BJ (cell line): Measurements from ENCODE around the gene IFFO2. TPM values are rescaled to one million over a fixed set of nuclear protein-coding genes. Genes with fewer than 3 reads are reported as not detected.

ENCODE experiments used
- CTCF ChIA-PET: fragments of 350-600 bp; formaldehyde crosslinking; extraction: SDS; loops from one replicate; lab custom pipeline; 2021; ENCODE audit warnings: antibody characterized with exemption, inconsistent platforms; lab: Yijun Ruan, JAX
- POLR2A ChIA-PET: fragments of 300-600 bp; sonication (Branson Sonifier 250); formaldehyde crosslinking; extraction: SDS; loops from one replicate; lab custom pipeline; 2021; ENCODE audit warnings: antibody characterized with exemption; lab: Charles Lee
- DNase-seq: peaks from one replicate; pipeline ENCODE4 v3.0.0-alpha.2; 2011; ENCODE audit warnings: low read depth
- H3K27me3 ChIP-seq: 2 replicates; pipeline ENCODE4 v1.6.0; 2011; ENCODE audit warnings: low read length; ENCODE audit not compliant: control insufficient read depth, insufficient read depth
- H3K36me3 ChIP-seq: 2 replicates; pipeline ENCODE4 v1.5.1; 2011; ENCODE audit warnings: low read length; ENCODE audit not compliant: control insufficient read depth, insufficient read depth
- H3K4me3 ChIP-seq: 2 replicates; pipeline ENCODE4 v1.5.1; 2011; ENCODE audit warnings: low read depth, mild to moderate bottlenecking, control low read depth, low read length
- CTCF ChIP-seq: IDR thresholded peaks from 2 replicates; pipeline ENCODE4 v1.5.1; 2011; ENCODE audit warnings: low read depth, mild to moderate bottlenecking, control low read depth, inconsistent platforms, low read length, moderate library complexity; ENCODE audit not compliant: insufficient read depth
- polyA plus RNA-seq: library from polyadenylated mRNA; depleted of rRNA; stranded (reverse); fragments of >200 nt; gene quantifications from 2 replicates; pipeline ENCODE4 v1.2.3, GENCODE V29; 2011

IFFO2 gene
- polyA plus RNA-seq, 1 experiment, result 15.0 TPM

- no peak for DNase-seq
- CTCF ChIA-PET, result interaction anchor here (0.5 to 1.2 kb wide), 4 partner anchors 9 to 151 kb away, joined by 3 to 4 read pairs (median 3); no protein-coding TSS in a partner anchor
- TF ChIP-seq CTCF, result no peak
- no peaks in the 10 kb centered on the region for H3K27me3 ChIP-seq
- POLR2A ChIA-PET, result no interaction called here
- H3K4me3 ChIP-seq, result no peak overlapping the region
- no peaks in the 10 kb centered on the region; the same call in 1 of the 2 replicates for H3K36me3 ChIP-seq
Measured at GRCh38 chr1:18936814-18937481, 19.5 kb downstream of the IFFO2 start.

GRCh38 chr1:18936471-18936813, 20.0 kb downstream of the IFFO2 start:
- TF ChIP-seq CTCF, result no peak
- Histone ChIP-seq H3K27me3 (no peaks in the 10 kb centered on the region), H3K4me3 (no peak overlapping the region), H3K36me3 (no peaks in the 10 kb centered on the region)
- ChIA-PET CTCF (interaction anchor here (0.5 to 1.0 kb wide), 2 partner anchors 36 to 151 kb away, joined by 3 read pairs; no protein-coding TSS in a partner anchor), POLR2A (no interaction called here)
- no peak for DNase-seq

- ChIA-PET POLR2A (no interaction called here), CTCF (no interaction called here)
Measured at GRCh38 chr1:18934205-18935000, 22.1 kb downstream of the IFFO2 start.

GRCh38 chr1:18932879-18933278, 23.6 kb downstream of the IFFO2 start:
- CTCF ChIA-PET, result interaction anchor here (0.9 kb wide), 1 partner anchor 13 kb away, joined by 6 read pairs; no protein-coding TSS in a partner anchor
- POLR2A ChIA-PET, result no interaction called here
- Histone ChIP-seq H3K4me3 (no peak overlapping the region), H3K27me3 (no peaks in the 10 kb centered on the region), H3K36me3 (no peaks in the 10 kb centered on the region)
- no peak for TF ChIP-seq CTCF
- no peak for DNase-seq

More at GRCh38 chr1:18934205-18935000, 22.1 kb downstream of the IFFO2 start:
- no peak for TF ChIP-seq CTCF
- no peaks in the 10 kb centered on the region for H3K27me3 ChIP-seq
- DNase-seq, result no peak
- no peaks in the 10 kb centered on the region for H3K36me3 ChIP-seq
- no peak overlapping the region for H3K4me3 ChIP-seq

GRCh38 chr1:18932387-18932786, 24.1 kb downstream of the IFFO2 start:
- CTCF ChIA-PET, result interaction anchor here (0.9 kb wide), 1 partner anchor 14 kb away, joined by 6 read pairs; no protein-coding TSS in a partner anchor
- POLR2A ChIA-PET, result no interaction called here
- no peak for TF ChIP-seq CTCF
- Histone ChIP-seq H3K27me3 (no peaks in the 10 kb centered on the region), H3K36me3 (no peaks in the 10 kb centered on the region), H3K4me3 (no peak overlapping the region)
- DNase-seq, result no peak
